Neutrophil (primary cell): Measurements from ENCODE around the gene CEP20.

Experiments used
- H3K27ac ChIP-seq: fragments of 200-600 bp; sonication (generic); 2 replicates; pipeline ENCODE4 v1.5.1; 2016; ENCODE audit warnings: mild to moderate bottlenecking, moderate library complexity
- H3K27me3 ChIP-seq: fragments of 200-600 bp; sonication (generic); 2 replicates; pipeline ENCODE4 v1.6.0; 2016; ENCODE audit warnings: mild to moderate bottlenecking
- H3K36me3 ChIP-seq: fragments of 200-600 bp; sonication (generic); 2 replicates; pipeline ENCODE4 v1.5.1; 2017
- H3K4me1 ChIP-seq, 2 experiments: fragments of 200-600 bp in 1 of 2; sonication (generic) in 1 of 2; 1 replicate in 1 of 2; 2 replicates in 1 of 2; pipeline versions ENCODE4 v1.5.1 to v1.6.1; 2013 to 2016; ENCODE audit warnings: low read depth in 1 of 2, low read length in 1 of 2, mild to moderate bottlenecking in 1 of 2, moderate library complexity in 1 of 2; ENCODE audit not compliant: control insufficient read depth in 1 of 2, insufficient read depth in 1 of 2
- H3K4me3 ChIP-seq, 2 experiments: fragments of 200-600 bp in 1 of 2; sonication (generic) in 1 of 2; 1 replicate in 1 of 2; 2 replicates in 1 of 2; pipeline ENCODE4 v1.5.1; 2013 to 2016; ENCODE audit warnings: low read depth in 1 of 2, low read length in 1 of 2, mild to moderate bottlenecking in 1 of 2, moderate library complexity in 1 of 2
- H3K9me3 ChIP-seq: fragments of 200-600 bp; sonication (generic); 2 replicates; pipeline ENCODE4 v1.5.1; 2016
- TF ChIP-seq, protein P1 (sequence below): fragments of 200-600 bp; sonication (generic); IDR thresholded peaks from 2 replicates; pipeline ENCODE4 v1.5.1; 2016; ENCODE audit warnings: antibody characterized with exemption

CEP20 gene

DNA sequence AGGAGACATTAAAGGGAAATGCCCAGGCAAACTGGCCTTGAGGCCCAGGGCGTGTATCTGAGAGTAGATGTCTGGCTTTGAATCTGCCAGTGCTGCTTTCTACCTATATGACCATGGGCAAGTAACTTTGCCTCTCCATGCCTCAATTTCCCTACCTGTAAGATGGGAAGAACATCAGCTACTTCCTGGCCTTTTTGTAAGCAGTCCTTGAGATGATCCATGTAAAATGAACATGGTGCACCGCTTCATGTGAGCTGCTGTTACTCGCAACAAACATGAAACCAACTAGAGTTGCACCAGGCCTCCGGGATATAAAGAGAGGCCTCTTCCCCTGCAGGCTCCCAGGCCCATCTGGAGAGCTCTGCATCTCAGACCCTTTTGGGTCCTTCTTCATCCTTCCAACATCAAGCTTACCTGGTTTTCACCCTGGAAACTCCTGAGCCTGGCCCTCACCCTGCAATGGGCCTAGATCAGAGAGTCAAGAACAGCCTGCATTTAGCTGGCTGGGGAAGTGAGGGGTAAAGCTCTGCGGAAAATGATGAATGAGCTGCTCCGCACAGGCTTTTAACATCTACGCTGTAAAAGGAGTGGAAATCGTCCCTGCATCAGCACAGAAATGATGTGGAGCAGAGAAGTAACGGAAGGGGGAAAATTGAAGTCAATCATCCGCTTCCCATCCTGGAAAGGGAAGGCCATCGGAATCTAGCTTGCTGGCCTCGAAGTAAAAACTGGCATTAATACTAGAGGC, 29.3 kb downstream of the CEP20 start:
- no peak overlapping the region for H3K4me3 ChIP-seq
- no peak overlapping the region for H3K27ac ChIP-seq
- no peaks in the 10 kb centered on the region for H3K9me3 ChIP-seq
- H3K4me1 ChIP-seq: peaks cover 10 to 17% of the 10 kb centered on the region in 2 experiments
- TF ChIP-seq, protein P1, sequence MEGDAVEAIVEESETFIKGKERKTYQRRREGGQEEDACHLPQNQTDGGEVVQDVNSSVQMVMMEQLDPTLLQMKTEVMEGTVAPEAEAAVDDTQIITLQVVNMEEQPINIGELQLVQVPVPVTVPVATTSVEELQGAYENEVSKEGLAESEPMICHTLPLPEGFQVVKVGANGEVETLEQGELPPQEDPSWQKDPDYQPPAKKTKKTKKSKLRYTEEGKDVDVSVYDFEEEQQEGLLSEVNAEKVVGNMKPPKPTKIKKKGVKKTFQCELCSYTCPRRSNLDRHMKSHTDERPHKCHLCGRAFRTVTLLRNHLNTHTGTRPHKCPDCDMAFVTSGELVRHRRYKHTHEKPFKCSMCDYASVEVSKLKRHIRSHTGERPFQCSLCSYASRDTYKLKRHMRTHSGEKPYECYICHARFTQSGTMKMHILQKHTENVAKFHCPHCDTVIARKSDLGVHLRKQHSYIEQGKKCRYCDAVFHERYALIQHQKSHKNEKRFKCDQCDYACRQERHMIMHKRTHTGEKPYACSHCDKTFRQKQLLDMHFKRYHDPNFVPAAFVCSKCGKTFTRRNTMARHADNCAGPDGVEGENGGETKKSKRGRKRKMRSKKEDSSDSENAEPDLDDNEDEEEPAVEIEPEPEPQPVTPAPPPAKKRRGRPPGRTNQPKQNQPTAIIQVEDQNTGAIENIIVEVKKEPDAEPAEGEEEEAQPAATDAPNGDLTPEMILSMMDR: no peak
- H3K27me3 ChIP-seq: peaks cover 57% of the 10 kb centered on the region
- no peaks in the 10 kb centered on the region for H3K36me3 ChIP-seq

DNA sequence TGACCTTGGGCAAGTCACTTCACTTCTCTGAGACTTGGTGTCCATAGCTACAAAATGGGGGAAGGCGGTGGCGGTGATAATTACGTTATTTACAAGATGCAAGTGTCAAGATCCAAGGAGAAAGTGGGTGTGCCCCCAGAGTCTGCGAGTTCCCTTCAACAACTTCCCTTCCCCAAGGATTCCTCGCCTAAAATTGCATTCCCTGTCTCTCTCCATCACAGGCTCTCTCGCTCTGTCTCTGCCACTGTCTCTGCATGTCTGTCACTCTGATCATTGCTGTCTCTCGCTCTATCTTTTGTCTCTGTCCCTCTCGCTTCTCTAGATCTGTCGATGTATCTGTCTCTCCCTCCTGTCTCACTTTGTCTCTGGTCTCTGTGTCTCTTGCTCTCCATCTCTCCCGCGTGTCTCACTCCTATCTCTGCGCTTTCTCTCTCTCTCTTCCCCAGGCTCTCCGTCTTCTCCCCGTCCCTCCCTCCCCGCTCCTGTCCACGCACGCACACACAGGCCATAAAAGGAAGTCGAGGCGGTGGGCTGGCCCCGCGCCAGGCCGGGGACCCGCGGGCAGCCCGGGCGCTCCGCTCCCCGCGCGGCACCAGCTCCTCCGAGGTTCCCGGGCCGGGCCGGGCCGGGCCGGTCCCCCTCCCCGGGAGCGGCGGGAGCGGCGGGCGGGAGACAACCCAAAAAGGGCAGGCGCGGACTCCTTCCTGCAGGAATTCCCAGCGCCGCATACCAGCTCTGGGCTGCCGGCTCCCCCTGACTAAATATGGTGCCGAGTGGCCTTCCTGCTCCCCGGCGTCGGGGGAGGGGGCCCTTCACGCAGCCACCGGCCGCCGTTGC, 30.5 kb downstream of the CEP20 start:
- Histone ChIP-seq H3K4me3 (peak overlapping the region; percentile 15 to 28), H3K9me3 (no peaks in the 10 kb centered on the region), H3K4me1 (peaks cover 10 to 17% of the 10 kb centered on the region in 2 experiments), H3K36me3 (no peaks in the 10 kb centered on the region), H3K27me3 (peaks cover 64% of the 10 kb centered on the region), H3K27ac (no peak overlapping the region)
- TF ChIP-seq, protein P1: no peak

DNA sequence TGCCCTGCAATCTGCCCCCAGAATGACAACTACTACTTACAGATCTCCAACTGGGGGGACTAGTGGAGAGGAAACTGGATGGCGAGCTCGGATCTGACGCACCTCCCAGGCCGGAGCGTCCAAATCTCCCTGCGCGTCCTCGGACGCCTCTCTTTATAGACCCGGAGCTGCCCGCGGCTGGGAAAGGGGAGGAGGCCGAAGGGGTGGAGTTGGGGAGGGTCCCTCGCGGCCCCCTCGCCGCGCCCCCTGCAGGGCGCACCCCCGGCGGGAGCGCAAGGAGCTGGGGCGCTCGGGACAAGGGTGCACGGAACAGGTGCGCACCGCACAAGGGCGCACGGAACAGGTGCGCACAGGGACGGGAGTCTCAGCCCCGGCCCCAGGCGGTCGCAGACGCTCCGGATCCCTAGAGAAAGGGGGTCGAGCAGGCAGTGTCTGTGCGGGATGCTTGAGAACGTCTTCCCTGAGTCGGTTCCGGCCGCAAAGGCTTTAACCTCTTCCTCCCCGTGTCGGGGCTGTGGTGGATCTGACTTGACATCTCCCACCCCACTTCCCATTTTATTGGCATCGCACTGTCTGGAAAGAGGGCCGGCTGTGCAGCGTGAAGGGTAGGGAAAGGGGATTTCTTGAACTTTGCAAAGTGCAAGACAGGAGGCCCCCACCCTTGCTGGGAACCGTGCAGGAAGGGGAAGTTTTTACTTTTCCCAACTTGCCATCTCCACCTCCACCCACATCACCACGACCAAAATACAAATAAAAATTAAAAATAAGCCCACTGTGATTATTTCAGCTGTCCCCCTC, 31.3 kb downstream of the CEP20 start, which contains the start of gene MYH11:
MYH11 (minus strand) TSS at position 128 of the 798 bp plus-strand sequence. CDS start 18,776 bp downstream, outside the sequence.
- Histone ChIP-seq H3K36me3 (no peaks in the 10 kb centered on the region), H3K4me3 (peak within 1 kb of the TSS; percentile 15 to 28), H3K27me3 (peaks cover 64% of the 10 kb centered on the region), H3K27ac (no peak within 1 kb of the TSS), H3K4me1 (peaks cover 10 to 17% of the 10 kb centered on the region in 2 experiments), H3K9me3 (no peaks in the 10 kb centered on the region)
- TF ChIP-seq, protein P1: no peak

DNA sequence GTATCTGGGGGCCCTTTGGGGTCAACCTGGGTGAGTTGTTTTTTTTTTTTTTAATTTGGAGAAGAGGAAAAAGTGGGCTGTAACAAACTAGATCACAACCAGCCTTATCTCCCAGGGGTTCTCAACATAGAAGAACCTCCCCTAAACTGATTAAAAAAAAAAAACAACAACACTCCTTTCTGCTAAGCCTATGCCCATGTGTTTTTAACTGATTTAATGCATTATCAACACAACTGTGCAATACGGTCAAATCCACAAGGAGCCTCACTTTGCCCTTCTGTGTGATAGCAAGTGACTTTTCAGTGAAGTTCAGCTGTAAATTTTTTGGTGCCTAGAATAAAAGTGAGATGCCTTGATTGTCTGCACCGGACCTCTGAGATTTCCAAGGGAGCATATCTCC, 32.2 kb downstream of the CEP20 start:
- peaks cover 64% of the 10 kb centered on the region for H3K27me3 ChIP-seq
- H3K27ac ChIP-seq: no peak overlapping the region
- H3K4me1 ChIP-seq: peaks cover 10 to 17% of the 10 kb centered on the region in 2 experiments
- no peaks in the 10 kb centered on the region for H3K9me3 ChIP-seq
- TF ChIP-seq, protein P1: no peak
- H3K36me3 ChIP-seq: no peaks in the 10 kb centered on the region
- no peak overlapping the region for H3K4me3 ChIP-seq

DNA sequence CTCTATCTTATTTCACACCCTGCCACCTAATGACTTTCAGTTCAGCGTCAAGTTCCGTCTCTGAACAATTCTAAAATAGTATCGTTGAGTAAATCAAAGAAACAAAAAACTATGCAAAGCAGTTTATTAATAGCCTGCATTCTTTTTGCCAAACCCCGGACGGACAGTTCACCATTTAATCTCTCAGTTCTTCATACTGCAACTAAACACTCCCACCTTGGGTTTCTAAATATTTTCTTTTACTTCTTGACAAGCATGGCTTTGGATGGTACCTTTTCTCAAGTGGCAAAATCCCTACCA, 32.7 kb downstream of the CEP20 start:
- TF ChIP-seq, protein P1: no peak
- Histone ChIP-seq H3K4me1 (peaks cover 10 to 17% of the 10 kb centered on the region in 2 experiments), H3K9me3 (no peaks in the 10 kb centered on the region), H3K27me3 (peaks cover 64% of the 10 kb centered on the region), H3K36me3 (no peaks in the 10 kb centered on the region), H3K4me3 (no peak overlapping the region), H3K27ac (no peak overlapping the region)
